GM06990 (cell line): ENCODE results near the gene SUSD3.

Source experiments
- DNase-seq: peaks from one replicate; pipeline ENCODE4 v3.0.0-alpha.2; 2011; ENCODE audit not compliant: insufficient read length; ENCODE audit errors: extremely low read depth
- H3K27me3 ChIP-seq: replicated peaks from 2 replicates; pipeline ENCODE4 v1.6.0; 2011; ENCODE audit warnings: low read length; ENCODE audit not compliant: control insufficient read depth, insufficient read depth
- H3K36me3 ChIP-seq: 2 replicates; pipeline ENCODE4 v1.5.1; 2011; ENCODE audit warnings: low read length; ENCODE audit not compliant: control insufficient read depth, insufficient read depth
- H3K4me3 ChIP-seq: replicated peaks from 2 replicates; pipeline ENCODE4 v1.5.1; 2011; ENCODE audit warnings: low read depth, mild to moderate bottlenecking, control low read depth, low read length
- TF ChIP-seq, protein P1 (sequence below): IDR thresholded peaks from 2 replicates; pipeline ENCODE4 v1.5.1; 2011; ENCODE audit warnings: low read length, control low read depth, mild to moderate bottlenecking, inconsistent platforms; ENCODE audit not compliant: insufficient read depth, poor library complexity, severe bottlenecking

SUSD3 gene

DNA sequence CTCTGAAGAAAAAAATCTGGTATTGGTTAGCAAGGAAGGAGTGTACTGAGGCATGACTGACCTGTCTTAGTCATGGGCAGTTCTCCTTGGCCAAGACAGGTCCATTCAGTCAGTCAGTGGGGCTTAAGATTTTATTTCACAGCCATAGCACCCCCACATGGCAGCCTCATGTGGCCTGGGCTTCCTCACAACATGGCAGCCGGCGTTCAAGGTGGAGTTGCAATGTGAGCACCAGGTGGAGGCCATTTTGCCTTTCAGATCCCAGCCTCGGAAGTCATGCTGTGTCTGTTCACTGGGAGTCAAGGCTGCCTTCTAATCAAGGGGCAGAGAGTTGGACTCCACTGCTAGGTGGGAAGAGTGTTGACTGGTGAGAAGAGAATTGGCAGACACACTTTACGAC is 27.2 kb downstream of the SUSD3 start:
- Histone ChIP-seq H3K36me3 (peaks cover 14% of the 10 kb centered on the region), H3K27me3 (no peaks in the 10 kb centered on the region), H3K4me3 (no peak overlapping the region)
- DNase-seq = no peak
- TF ChIP-seq, protein P1, sequence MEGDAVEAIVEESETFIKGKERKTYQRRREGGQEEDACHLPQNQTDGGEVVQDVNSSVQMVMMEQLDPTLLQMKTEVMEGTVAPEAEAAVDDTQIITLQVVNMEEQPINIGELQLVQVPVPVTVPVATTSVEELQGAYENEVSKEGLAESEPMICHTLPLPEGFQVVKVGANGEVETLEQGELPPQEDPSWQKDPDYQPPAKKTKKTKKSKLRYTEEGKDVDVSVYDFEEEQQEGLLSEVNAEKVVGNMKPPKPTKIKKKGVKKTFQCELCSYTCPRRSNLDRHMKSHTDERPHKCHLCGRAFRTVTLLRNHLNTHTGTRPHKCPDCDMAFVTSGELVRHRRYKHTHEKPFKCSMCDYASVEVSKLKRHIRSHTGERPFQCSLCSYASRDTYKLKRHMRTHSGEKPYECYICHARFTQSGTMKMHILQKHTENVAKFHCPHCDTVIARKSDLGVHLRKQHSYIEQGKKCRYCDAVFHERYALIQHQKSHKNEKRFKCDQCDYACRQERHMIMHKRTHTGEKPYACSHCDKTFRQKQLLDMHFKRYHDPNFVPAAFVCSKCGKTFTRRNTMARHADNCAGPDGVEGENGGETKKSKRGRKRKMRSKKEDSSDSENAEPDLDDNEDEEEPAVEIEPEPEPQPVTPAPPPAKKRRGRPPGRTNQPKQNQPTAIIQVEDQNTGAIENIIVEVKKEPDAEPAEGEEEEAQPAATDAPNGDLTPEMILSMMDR = no peak

DNA sequence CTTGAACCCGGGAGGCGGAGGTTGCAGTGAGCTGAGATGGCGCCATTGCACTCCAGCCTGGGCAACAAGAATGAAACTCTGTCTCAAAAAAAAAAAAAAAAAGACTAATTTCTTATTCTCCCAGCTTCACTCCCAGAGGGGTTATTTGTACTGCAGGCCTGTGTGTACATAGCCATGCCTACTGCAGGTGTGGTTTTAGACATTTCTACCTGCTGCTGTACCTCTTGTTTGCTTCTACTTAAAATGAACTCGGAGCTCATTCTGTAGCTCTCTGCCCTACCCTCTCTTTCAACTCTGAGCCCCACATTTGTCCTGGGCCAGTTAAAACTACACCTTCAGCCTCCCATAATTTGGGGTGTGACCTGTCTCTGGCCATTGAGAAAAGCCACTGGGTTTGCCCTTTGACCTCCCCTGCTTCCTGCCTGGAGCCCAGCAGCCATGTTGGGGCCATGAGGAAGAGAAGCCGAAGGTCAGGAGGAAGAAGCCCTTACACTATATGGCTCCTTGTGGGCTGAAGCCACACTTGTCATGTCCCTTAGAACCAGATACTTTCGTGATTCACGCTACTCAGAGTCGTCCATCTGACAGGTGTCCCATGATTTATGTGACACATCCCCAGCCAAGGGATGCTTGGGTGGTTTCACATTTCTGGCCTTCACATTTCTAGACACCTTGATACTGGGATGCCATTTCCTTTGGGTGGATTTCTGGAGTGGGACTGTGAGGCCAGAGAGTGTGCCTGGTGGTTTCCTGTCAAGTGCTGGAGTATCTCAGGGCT is 28.1 kb downstream of the SUSD3 start:
- DNase-seq = no peak
- Histone ChIP-seq H3K4me3 (no peak overlapping the region), H3K36me3 (peaks cover 10% of the 10 kb centered on the region), H3K27me3 (no peaks in the 10 kb centered on the region)
- TF ChIP-seq, protein P1 = no peak

DNA sequence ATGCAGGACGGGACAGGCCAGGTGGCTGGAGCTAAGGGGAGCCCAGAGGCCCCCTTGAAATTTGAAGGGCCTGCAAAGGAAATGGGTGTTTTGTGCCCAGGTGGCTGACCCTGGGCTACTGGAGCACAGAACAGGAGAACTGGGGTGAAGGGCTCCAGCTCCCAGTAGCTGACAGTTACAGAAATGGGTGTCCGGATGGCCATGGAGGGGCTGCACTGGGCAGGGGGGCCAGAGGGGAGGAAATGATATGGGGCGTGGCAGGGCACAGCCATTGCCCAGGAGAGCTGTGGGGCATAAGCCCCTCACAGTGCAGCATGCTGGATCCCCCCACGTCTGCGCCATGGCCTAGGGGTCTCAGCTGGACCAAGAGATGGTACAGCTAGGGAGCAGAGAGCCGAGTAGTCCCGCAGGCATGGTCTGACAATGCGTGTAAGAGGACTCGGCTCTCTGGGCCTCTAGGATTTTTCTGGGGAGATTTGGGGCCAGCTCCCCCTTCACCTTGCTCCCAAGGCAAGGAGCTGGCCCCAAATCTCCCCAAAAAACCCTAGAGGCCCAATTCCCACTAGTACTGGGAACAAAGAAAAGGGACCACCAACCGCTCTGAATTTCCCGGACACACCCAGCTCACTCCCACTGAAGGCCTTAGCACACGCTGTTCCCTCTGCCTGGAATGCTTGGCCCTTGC is 29.6 kb downstream of the SUSD3 start:
- H3K27me3 ChIP-seq = no peaks in the 10 kb centered on the region
- H3K4me3 ChIP-seq = no peak overlapping the region
- no peak for DNase-seq
- peaks cover 10% of the 10 kb centered on the region for H3K36me3 ChIP-seq
- TF ChIP-seq, protein P1 = no peak

DNA sequence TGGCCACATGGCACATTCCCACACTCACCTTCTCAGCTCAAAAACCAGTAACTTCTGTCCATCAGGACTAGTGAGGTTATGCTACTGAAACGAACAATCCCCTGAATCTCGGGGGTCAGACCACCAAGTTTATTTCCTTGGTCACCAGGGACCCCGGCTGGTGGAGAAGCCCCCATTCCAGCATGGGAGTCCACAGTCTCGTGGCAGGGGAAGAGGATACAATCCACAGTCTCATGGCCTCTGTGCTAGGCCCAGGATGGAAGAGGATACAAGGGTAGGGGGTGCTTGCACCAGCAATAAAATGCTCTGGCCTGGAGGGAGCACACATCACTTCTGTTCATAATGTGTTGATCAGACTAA is 30.1 kb downstream of the SUSD3 start:
- TF ChIP-seq, protein P1 = no peak
- no peak for DNase-seq
- Histone ChIP-seq H3K27me3 (no peaks in the 10 kb centered on the region), H3K36me3 (peaks cover 10% of the 10 kb centered on the region), H3K4me3 (no peak overlapping the region)

DNA sequence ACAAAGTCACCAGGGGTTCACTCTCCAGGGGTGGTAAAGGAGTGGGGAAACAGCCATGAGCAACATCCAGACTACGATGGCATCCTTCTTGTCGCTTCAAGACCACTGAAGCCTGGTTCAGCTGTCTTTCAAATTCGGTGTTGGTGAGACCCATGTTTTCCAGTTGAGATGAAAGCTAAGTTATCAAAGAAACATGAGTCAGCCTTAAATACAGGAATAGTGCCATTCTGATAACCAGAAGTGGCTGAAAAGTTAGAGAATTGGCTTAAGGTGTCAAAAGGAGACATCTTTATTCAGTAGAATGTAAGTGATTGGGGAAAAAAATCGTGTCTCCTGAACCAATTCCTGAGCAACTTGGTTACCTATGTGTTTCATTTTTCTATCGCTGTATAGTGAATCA is 30.5 kb downstream of the SUSD3 start:
- TF ChIP-seq, protein P1 = no peak
- Histone ChIP-seq H3K27me3 (no peaks in the 10 kb centered on the region), H3K4me3 (no peak overlapping the region), H3K36me3 (peaks cover 10% of the 10 kb centered on the region)
- DNase-seq = no peak
